Measurements from ENCODE around the gene PDGFRB.

PDGFRB gene

GRCh38 chr5:150143350-150144245 is 12.0 kb downstream of the PDGFRB start:
- DNase-seq: no peak

GRCh38 chr5:150142959-150143349 is 12.7 kb downstream of the PDGFRB start:
- DNase-seq: no peak

- no peak for DNase-seq
Observed at GRCh38 chr5:150142185-150142958, 13.3 kb downstream of the PDGFRB start.

GRCh38 chr5:150141544-150142184 is 14.0 kb downstream of the PDGFRB start:
- DNase-seq: no peak

GRCh38 chr5:150140830-150141229 is 14.8 kb downstream of the PDGFRB start:
- no peak for DNase-seq

- DNase-seq: no peak
Observed at GRCh38 chr5:150139334-150139733, 16.3 kb downstream of the PDGFRB start.

- DNase-seq: peak; percentile 5
Observed at GRCh38 chr5:150138551-150139265, 16.9 kb downstream of the PDGFRB start.

GRCh38 chr5:150137997-150138396 is 17.6 kb downstream of the PDGFRB start:
- DNase-seq: no peak

- no peak for DNase-seq
Observed at GRCh38 chr5:150137168-150137957, 18.3 kb downstream of the PDGFRB start.

- no peak for DNase-seq
Observed at GRCh38 chr5:150136305-150137167, 19.1 kb downstream of the PDGFRB start.

GRCh38 chr5:150135557-150136304 is 19.9 kb downstream of the PDGFRB start:
- DNase-seq: no peak

GRCh38 chr5:150134198-150134588 is 21.5 kb downstream of the PDGFRB start:
- no peak for DNase-seq

GRCh38 chr5:150133581-150134197 is 22.0 kb downstream of the PDGFRB start:
- DNase-seq: no peak

GRCh38 chr5:150132740-150133139 is 22.9 kb downstream of the PDGFRB start:
- DNase-seq: no peak

GRCh38 chr5:150131978-150132694 is 23.5 kb downstream of the PDGFRB start:
- no peak for DNase-seq

GRCh38 chr5:150131461-150131860 is 24.2 kb downstream of the PDGFRB start:
- no peak for DNase-seq

- DNase-seq: no peak
Observed at GRCh38 chr5:150130493-150130922, 25.1 kb downstream of the PDGFRB start.

- DNase-seq: peak; percentile 26
Observed at GRCh38 chr5:150129813-150130492, 25.7 kb downstream of the PDGFRB start.
